ENCODE data around the gene IDH3A. TPM values are rescaled to one million over a fixed set of nuclear protein-coding genes. Genes with fewer than 3 reads are reported as not detected.

Gene IDH3A
- total RNA-seq, 1 experiment from 2014 or later, result 40.2 TPM

- peaks cover 9 to 19% of the 10 kb centered on the region in 2 experiments for H3K4me1 Mint-ChIP-seq
These were observed 60.6 kb downstream of the IDH3A start for GRCh38 chr15:78209646-78210348.

More at GRCh38 chr15:78209646-78210348, 60.6 kb downstream of the IDH3A start:
- H3K23ac ChIP-seq (ENCODE audit: insufficient read length, low read depth, low read length), result no peak overlapping the region
- no peak overlapping the region for H3K14ac ChIP-seq (ENCODE audit: insufficient read depth, low read length)
- H2AFZ ChIP-seq (ENCODE audit: low read length), result no peak overlapping the region
- H3K79me1 ChIP-seq (ENCODE audit: insufficient read depth, low read depth, low read length, poor library complexity, severe bottlenecking), result no peaks in the 10 kb centered on the region
- WGBS (ENCODE audit: extremely low coverage, insufficient read length, low lambda C conversion rate), result no CpG with 5 or more reads among the region's 9 CpGs
- peaks cover 2% of the 10 kb centered on the region; the same call in 1 of the 2 replicates for H3K27me3 Mint-ChIP-seq (ENCODE audit: low read depth)
- no peak overlapping the region for H3T11ph ChIP-seq (ENCODE audit: low read length)
- H3K79me2 ChIP-seq (ENCODE audit: insufficient read depth, low read length), result no peaks in the 10 kb centered on the region
- no peak overlapping the region for H3K56ac ChIP-seq (ENCODE audit: insufficient read length, low read depth, low read length)
- H4K91ac ChIP-seq (ENCODE audit: insufficient read length, low read depth, low read length), result no peak overlapping the region
- H4K20me1 ChIP-seq (ENCODE audit: control insufficient read depth, insufficient read depth, insufficient read length), result no peaks in the 10 kb centered on the region
- no peak overlapping the region for H3K9ac ChIP-seq (ENCODE audit: extremely low read depth, insufficient read length, low read length)
- H3K27ac Mint-ChIP-seq, result peak overlapping the region in 1 of 3 experiments; percentile 80; a peak in 1 of 7 replicates
- H2BK120ac ChIP-seq (ENCODE audit: low read depth, low read length, poor library complexity, severe bottlenecking), result no peak overlapping the region
- H2BK20ac ChIP-seq (ENCODE audit: low read depth, low read length, poor library complexity, severe bottlenecking), result no peak overlapping the region
- no peak overlapping the region for H2BK15ac ChIP-seq (ENCODE audit: low read depth, low read length)
- H3K36me3 Mint-ChIP-seq (ENCODE audit: insufficient read depth in 1 of 3, low read depth in 3 of 3), result no peaks in the 10 kb centered on the region
- no peaks in the 10 kb centered on the region; a peak in 1 of 5 replicates for H3K9me3 Mint-ChIP-seq
- no peaks in the 10 kb centered on the region for H3K27me3 ChIP-seq (ENCODE audit: insufficient read depth, low read length)
- H4K5ac ChIP-seq (ENCODE audit: insufficient read length, low read depth, low read length), result no peak overlapping the region
- H3K4me3 Mint-ChIP-seq, result no peak overlapping the region
- H4K8ac ChIP-seq (replicated peaks; ENCODE audit: insufficient read length, low read depth, low read length), result no peak overlapping the region
- H3K4me1 ChIP-seq (ENCODE audit: insufficient read depth, low read length), result no peaks in the 10 kb centered on the region
- no peak overlapping the region for H3K27ac ChIP-seq (ENCODE audit: insufficient read length, low read depth, low read length)
- no peak overlapping the region for H3K4me2 ChIP-seq (ENCODE audit: insufficient read depth, insufficient read length, low read length)
- H3K4ac ChIP-seq (ENCODE audit: low read depth, low read length), result no peak overlapping the region
- no peak overlapping the region for H2BK12ac ChIP-seq (ENCODE audit: insufficient read length, low read depth, low read length)
- no peak for DNase-seq
- no peak overlapping the region for H3K18ac ChIP-seq (ENCODE audit: insufficient read length, low read depth, low read length)
- H2BK5ac ChIP-seq (ENCODE audit: insufficient read length, low read length), result no peak overlapping the region
- no peak overlapping the region for H2AK5ac ChIP-seq (ENCODE audit: insufficient read length, low read length)
- TF ChIP-seq, protein P1, sequence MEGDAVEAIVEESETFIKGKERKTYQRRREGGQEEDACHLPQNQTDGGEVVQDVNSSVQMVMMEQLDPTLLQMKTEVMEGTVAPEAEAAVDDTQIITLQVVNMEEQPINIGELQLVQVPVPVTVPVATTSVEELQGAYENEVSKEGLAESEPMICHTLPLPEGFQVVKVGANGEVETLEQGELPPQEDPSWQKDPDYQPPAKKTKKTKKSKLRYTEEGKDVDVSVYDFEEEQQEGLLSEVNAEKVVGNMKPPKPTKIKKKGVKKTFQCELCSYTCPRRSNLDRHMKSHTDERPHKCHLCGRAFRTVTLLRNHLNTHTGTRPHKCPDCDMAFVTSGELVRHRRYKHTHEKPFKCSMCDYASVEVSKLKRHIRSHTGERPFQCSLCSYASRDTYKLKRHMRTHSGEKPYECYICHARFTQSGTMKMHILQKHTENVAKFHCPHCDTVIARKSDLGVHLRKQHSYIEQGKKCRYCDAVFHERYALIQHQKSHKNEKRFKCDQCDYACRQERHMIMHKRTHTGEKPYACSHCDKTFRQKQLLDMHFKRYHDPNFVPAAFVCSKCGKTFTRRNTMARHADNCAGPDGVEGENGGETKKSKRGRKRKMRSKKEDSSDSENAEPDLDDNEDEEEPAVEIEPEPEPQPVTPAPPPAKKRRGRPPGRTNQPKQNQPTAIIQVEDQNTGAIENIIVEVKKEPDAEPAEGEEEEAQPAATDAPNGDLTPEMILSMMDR (conservative IDR thresholded peaks at IDR 0.05), result no peak
- no peaks in the 10 kb centered on the region for H3K9me3 ChIP-seq (ENCODE audit: control insufficient read depth, low read depth, low read length)
- H3K23me2 ChIP-seq (ENCODE audit: insufficient read length, low read depth, low read length, poor library complexity, severe bottlenecking), result no peaks in the 10 kb centered on the region
